Pancreas (tissue), 10 donors: Measurements from ENCODE around the gene FMR1. TPM values are rescaled to one million over a fixed set of nuclear protein-coding genes. Genes with fewer than 3 reads are reported as not detected.

Source experiments
- ATAC-seq, 4 donors: fragments of 200-7000 bp; cut with Tn5 transposase; one replicate each; pipeline versions ENCODE4 v1.8.0 to v1.9.1; 2020; ENCODE audit warnings: mild to moderate bottlenecking in 4 of 4, moderate library complexity in 4 of 4
- DNase-seq, 6 donors: peaks; one replicate each; pipeline ENCODE4 v3.0.0-alpha.2; 2020
- FAIRE-seq: peaks from 2 replicates; lab custom pipeline; 2012; peaks lifted over from hg19 to GRCh38; lab: Jason Lieb, UNC
- H3K27ac ChIP-seq, 4 donors: fragments of 200-600 bp; sonication (generic); 1 replicate in 3 of 4; 2 replicates in 1 of 4; pipeline versions ENCODE4 v1.5.0 to v1.8.0; 2020
- H3K27me3 ChIP-seq, 4 donors: fragments of 200-600 bp; one replicate each; pipeline ENCODE4 v1.8.0; 2021
- H3K36me3 ChIP-seq, 3 donors: fragments of 200-600 bp; sonication (generic) in 1 of 3; one replicate each; pipeline versions ENCODE4 v1.5.0 to v1.8.0; 2020 to 2021
- H3K4me1 ChIP-seq, 3 donors: fragments of 200-600 bp; one replicate each; pipeline ENCODE4 v1.8.0; 2021
- H3K4me3 ChIP-seq, 4 donors: fragments of 200-600 bp; sonication (generic) in 2 of 4; one replicate each; pipeline versions ENCODE4 v1.5.0 to v1.8.0; 2020 to 2021
- H3K9me3 ChIP-seq, 4 donors: fragments of 200-600 bp; one replicate each; pipeline ENCODE4 v1.8.0; 2021
- CTCF ChIP-seq, 4 donors: fragments of 200-600 bp; sonication (generic) in 3 of 4; IDR thresholded peaks; one replicate each; pipeline versions ENCODE4 v1.5.0 to v1.8.0; 2021; ENCODE audit warnings: antibody characterized with exemption in 4 of 4
- WGBS, 2 donors: extraction: QIAGEN DNeasy Blood & Tissue Kit; methylation state at CpG; one replicate each; pipeline ENCODE4 v1.1.7; 2013; 5-methylcytosine and 5-hydroxymethylcytosine counted together
- intact Hi-C, 3 donors: fragments of 100-400 bp; cut with DNase I; formaldehyde crosslinking; loops; one replicate each; pipeline versions ENCODE4 v1.11.1 to v1.14.2; 2022
- polyA plus RNA-seq, 2 donors: library from polyadenylated mRNA; stranded (reverse); fragments of 200-250 nt; gene quantifications; one replicate each; pipeline ENCODE4 v1.2.3, GENCODE V29; 2013
- total RNA-seq, 6 donors: library from RNA; stranded (reverse); fragmentation: NEBNext Ultra II Directional in 4 of 6; extraction: Animal tissue kit (Norgen Biotek cat#: 25700) in 4 of 6; gene quantifications; one replicate each; pipeline versions ENCODE4 v1.2.1 to v1.2.4, GENCODE V29; 2021 to 2023
- donor health status: healthy with polysubstance abuse.
- donor health status: DM: no; HTN: no; CAD: no; lungs with moderate emphysema.
- donor health status: DM: no; HTN: no; CAD: no.
- donor health status: control.
- donor health status: control.
- donor health status: Bipolar disorder and iron deficiency.
- donor health status: DM: yes; HTN: yes; CAD: no.
- donor health status: DM: no; HTN: no; CAD: no.
- donor health status: DM: no; HTN: no; CAD: no.
- donor health status: DM: yes; HTN: yes; CAD: no.

The FMR1 gene
- total and polyA plus RNA-seq, 8 donors = 11.6 to 25.5 (median 15.4) TPM

GRCh38 chrX:147902270-147902669 lies 9.4 kb upstream of the FMR1 start:
- 53 to 72% methylated on average over 2 of the region's 2 CpGs for WGBS, 2 donors
- no peak for DNase-seq
- no peaks in the 10 kb centered on the region for H3K36me3 ChIP-seq
- no peak for FAIRE-seq
- ATAC-seq = no peak
- H3K4me3 ChIP-seq = no peak overlapping the region
- intact Hi-C loops = no loop called here
- no peak for TF ChIP-seq CTCF (IDR thresholded peaks at IDR 0.05)
- no peak overlapping the region for H3K27ac ChIP-seq
- peaks cover 0 to 3% (median 0%) of the 10 kb centered on the region in 4 donors for H3K27me3 ChIP-seq
- H3K4me1 ChIP-seq = no peaks in the 10 kb centered on the region
- no peaks in the 10 kb centered on the region for H3K9me3 ChIP-seq

- intact Hi-C loops = no loop called here
- TF ChIP-seq CTCF (IDR thresholded peaks at IDR 0.05) = no peak
- no peak overlapping the region for H3K4me3 ChIP-seq
- H3K27ac ChIP-seq = no peak overlapping the region
- no peaks in the 10 kb centered on the region for H3K27me3 ChIP-seq
- DNase-seq (no peak), FAIRE-seq (no peak), ATAC-seq (no peak)
- 42 to 49% methylated on average over 5 of the region's 5 CpGs for WGBS, 2 donors
- H3K9me3 ChIP-seq = no peaks in the 10 kb centered on the region
- no peaks in the 10 kb centered on the region for H3K4me1 ChIP-seq
- H3K36me3 ChIP-seq = no peaks in the 10 kb centered on the region
These were observed 3.6 kb upstream of the FMR1 start for GRCh38 chrX:147908106-147908505.

- DNase-seq = no peak
- no peak overlapping the region for H3K27ac ChIP-seq
- intact Hi-C loops = no loop called here
These were observed 1.1 kb upstream of the FMR1 start for GRCh38 chrX:147910607-147911006.

GRCh38 chrX:147912093-147912801 lies 528 bp downstream of the FMR1 start:
- Histone ChIP-seq H3K9me3 (no peaks in the 10 kb centered on the region), H3K36me3 (no peaks in the 10 kb centered on the region), H3K27ac (peak overlapping the region; percentile 60 to 92 (median 76)), H3K27me3 (no peaks in the 10 kb centered on the region), H3K4me3 (peak overlapping the region; percentile 29 to 64 (median 40)), H3K4me1 (peaks cover 0 to 5% (median 0%) of the 10 kb centered on the region in 3 donors)
- no peak for FAIRE-seq
- no peak for TF ChIP-seq CTCF (IDR thresholded peaks at IDR 0.05)
- peak in 5 of 6 donors; percentile 7 to 70 (median 33) for DNase-seq
- 0 to 41% methylated on average over 39 to 45 of the region's 58 CpGs for WGBS, 2 donors
- intact Hi-C loops = no loop called here
- peak; percentile 16 to 57 (median 40) for ATAC-seq

More at GRCh38 chrX:147910607-147911006, 1.1 kb upstream of the FMR1 start:
- Histone ChIP-seq H3K36me3 (no peaks in the 10 kb centered on the region), H3K27me3 (no peaks in the 10 kb centered on the region), H3K4me3 (no peak overlapping the region), H3K9me3 (no peaks in the 10 kb centered on the region), H3K4me1 (peaks cover 0 to 5% (median 0%) of the 10 kb centered on the region in 3 donors)
- FAIRE-seq (no peak), ATAC-seq (no peak)
- WGBS, 2 donors = 63 to 70% methylated on average over 9 of the region's 9 CpGs
- no peak for TF ChIP-seq CTCF (IDR thresholded peaks at IDR 0.05)

- H3K27me3 ChIP-seq = no peaks in the 10 kb centered on the region
- peaks cover 0 to 5% (median 0%) of the 10 kb centered on the region in 3 donors for H3K4me1 ChIP-seq
- H3K36me3 ChIP-seq = no peaks in the 10 kb centered on the region
- no peak overlapping the region for H3K27ac ChIP-seq
- no peak for FAIRE-seq
- no peak for DNase-seq
- intact Hi-C loops = no loop called here
- no peaks in the 10 kb centered on the region for H3K9me3 ChIP-seq
- no peak for TF ChIP-seq CTCF (IDR thresholded peaks at IDR 0.05)
- H3K4me3 ChIP-seq = peak overlapping the region in 2 of 4 donors; percentile 46 to 64
- no peak for ATAC-seq
- WGBS, 2 donors = 20 to 42% methylated on average over 6 of the region's 6 CpGs
These were observed 1.9 kb downstream of the FMR1 start for GRCh38 chrX:147913570-147913969.
